ENCODE measurements around the gene FMO5. TPM values are rescaled to one million over a fixed set of nuclear protein-coding genes. Genes with fewer than 3 reads are reported as not detected.

The FMO5 gene
- polyA plus RNA-seq, 1 donor (not counting 4 experiments of a cell fraction or from before 2014, with no cell fraction given), result 0.31 TPM

GRCh38 chr1:147246910-147247655 lies 21.9 kb upstream of the FMO5 start:
- peaks cover 6% of the 10 kb centered on the region for H4K20me1 ChIP-seq (ENCODE audit: control insufficient read depth, extremely low read depth, insufficient read depth, low read length)
- no peak for TF ChIP-seq EZH2 (IDR thresholded peaks at IDR 0.05; ENCODE audit: low read length)
- TF ChIP-seq, protein P1, sequence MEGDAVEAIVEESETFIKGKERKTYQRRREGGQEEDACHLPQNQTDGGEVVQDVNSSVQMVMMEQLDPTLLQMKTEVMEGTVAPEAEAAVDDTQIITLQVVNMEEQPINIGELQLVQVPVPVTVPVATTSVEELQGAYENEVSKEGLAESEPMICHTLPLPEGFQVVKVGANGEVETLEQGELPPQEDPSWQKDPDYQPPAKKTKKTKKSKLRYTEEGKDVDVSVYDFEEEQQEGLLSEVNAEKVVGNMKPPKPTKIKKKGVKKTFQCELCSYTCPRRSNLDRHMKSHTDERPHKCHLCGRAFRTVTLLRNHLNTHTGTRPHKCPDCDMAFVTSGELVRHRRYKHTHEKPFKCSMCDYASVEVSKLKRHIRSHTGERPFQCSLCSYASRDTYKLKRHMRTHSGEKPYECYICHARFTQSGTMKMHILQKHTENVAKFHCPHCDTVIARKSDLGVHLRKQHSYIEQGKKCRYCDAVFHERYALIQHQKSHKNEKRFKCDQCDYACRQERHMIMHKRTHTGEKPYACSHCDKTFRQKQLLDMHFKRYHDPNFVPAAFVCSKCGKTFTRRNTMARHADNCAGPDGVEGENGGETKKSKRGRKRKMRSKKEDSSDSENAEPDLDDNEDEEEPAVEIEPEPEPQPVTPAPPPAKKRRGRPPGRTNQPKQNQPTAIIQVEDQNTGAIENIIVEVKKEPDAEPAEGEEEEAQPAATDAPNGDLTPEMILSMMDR (optimal IDR thresholded peaks at IDR 0.05 in 1 of 3, IDR thresholded peaks at IDR 0.05 in 1 of 3, conservative IDR thresholded peaks at IDR 0.05 in 1 of 3; ENCODE audit: extremely low read depth in 1 of 3, insufficient read depth in 2 of 3, low read length in 3 of 3), result no peak
- no peak overlapping the region for H3K4me2 ChIP-seq (ENCODE audit: control insufficient read depth, extremely low read depth, insufficient read depth, low read depth, low read length)

GRCh38 chr1:147246044-147246690 lies 21.0 kb upstream of the FMO5 start:
- Histone ChIP-seq H3K4me3 (ENCODE audit: control insufficient read depth in 2 of 3, extremely low read depth in 1 of 3, insufficient read depth in 2 of 3, low read depth in 1 of 3, low read length in 3 of 3) (no peak overlapping the region), H3K9me3 (ENCODE audit: control insufficient read depth, low read depth, low read length) (no peaks in the 10 kb centered on the region), H3K4me2 (ENCODE audit: control insufficient read depth, extremely low read depth, insufficient read depth, low read depth, low read length) (no peak overlapping the region), H4K20me1 (ENCODE audit: control insufficient read depth, extremely low read depth, insufficient read depth, low read length) (peaks cover 6% of the 10 kb centered on the region), H3K9ac (ENCODE audit: control insufficient read depth, extremely low read depth, insufficient read depth, low read length) (no peak overlapping the region), H3K27me3 (ENCODE audit: control insufficient read depth, extremely low read depth, insufficient read depth, low read length) (no peaks in the 10 kb centered on the region), H3K79me2 (ENCODE audit: control insufficient read depth, insufficient read depth, low read length) (peaks cover 80% of the 10 kb centered on the region), H3K27ac (ENCODE audit: control insufficient read depth, insufficient read depth, low read length) (no peak overlapping the region), H3K36me3 (ENCODE audit: control insufficient read depth in 2 of 2, extremely low read depth in 1 of 2, insufficient read depth in 2 of 2, low read length in 2 of 2) (peaks cover 0 to 5% of the 10 kb centered on the region in 2 experiments), H3K4me1 (ENCODE audit: control insufficient read depth, extremely low read depth, insufficient read depth, low read length) (peaks cover 17% of the 10 kb centered on the region), H2AFZ (ENCODE audit: control insufficient read depth, low read length) (no peak overlapping the region), H3K9me1 (ENCODE audit: control insufficient read depth, extremely low read depth, insufficient read depth, low read length) (peaks cover 2% of the 10 kb centered on the region)
- FAIRE-seq, result no peak
- TF ChIP-seq EZH2 (IDR thresholded peaks at IDR 0.05; ENCODE audit: low read length), result no peak
- TF ChIP-seq, protein P1 (optimal IDR thresholded peaks at IDR 0.05 in 1 of 3, IDR thresholded peaks at IDR 0.05 in 1 of 3, conservative IDR thresholded peaks at IDR 0.05 in 1 of 3; ENCODE audit: extremely low read depth in 1 of 3, insufficient read depth in 2 of 3, low read length in 3 of 3), result no peak
- no peak for DNase-seq (ENCODE audit: low read depth, low spot score)
- dilution Hi-C loops (cut with MboI; ENCODE audit: extremely low pct_ligation_motif_present, low sequenced_read_pairs), result no loop called here

More at GRCh38 chr1:147246910-147247655, 21.9 kb upstream of the FMO5 start:
- DNase-seq (ENCODE audit: low read depth, low spot score), result no peak
- no peak overlapping the region for H3K27ac ChIP-seq (ENCODE audit: control insufficient read depth, insufficient read depth, low read length)
- peaks cover 13% of the 10 kb centered on the region for H3K4me1 ChIP-seq (ENCODE audit: control insufficient read depth, extremely low read depth, insufficient read depth, low read length)
- no peaks in the 10 kb centered on the region for H3K9me3 ChIP-seq (ENCODE audit: control insufficient read depth, low read depth, low read length)
- no peak for FAIRE-seq
- H3K36me3 ChIP-seq (ENCODE audit: control insufficient read depth in 2 of 2, extremely low read depth in 1 of 2, insufficient read depth in 2 of 2, low read length in 2 of 2), result peaks cover 0 to 5% of the 10 kb centered on the region in 2 experiments
- no peak overlapping the region for H2AFZ ChIP-seq (ENCODE audit: control insufficient read depth, low read length)
- H3K4me3 ChIP-seq (ENCODE audit: control insufficient read depth in 2 of 3, extremely low read depth in 1 of 3, insufficient read depth in 2 of 3, low read depth in 1 of 3, low read length in 3 of 3), result no peak overlapping the region
- H3K27me3 ChIP-seq (ENCODE audit: control insufficient read depth, extremely low read depth, insufficient read depth, low read length), result no peaks in the 10 kb centered on the region
- no peak overlapping the region for H3K9ac ChIP-seq (ENCODE audit: control insufficient read depth, extremely low read depth, insufficient read depth, low read length)
- peaks cover 88% of the 10 kb centered on the region for H3K79me2 ChIP-seq (ENCODE audit: control insufficient read depth, insufficient read depth, low read length)
- peaks cover 2% of the 10 kb centered on the region for H3K9me1 ChIP-seq (ENCODE audit: control insufficient read depth, extremely low read depth, insufficient read depth, low read length)
- dilution Hi-C loops (cut with MboI; ENCODE audit: extremely low pct_ligation_motif_present, low sequenced_read_pairs), result no loop called here

Data from keratinocyte (primary cell).